CD1c-positive myeloid dendritic cell (primary cell): ENCODE data around the gene WRNIP1.
"Not testable (repeated sequence)": the region's sequence is repeated elsewhere in the genome, so short reads cannot be mapped to it uniquely, and the experiment has no call there.

Experiments
- DNase-seq: peaks from one replicate; pipeline ENCODE4 v3.0.0-alpha.2; 2016; ENCODE audit errors: extremely low spot score

The WRNIP1 gene

DNA sequence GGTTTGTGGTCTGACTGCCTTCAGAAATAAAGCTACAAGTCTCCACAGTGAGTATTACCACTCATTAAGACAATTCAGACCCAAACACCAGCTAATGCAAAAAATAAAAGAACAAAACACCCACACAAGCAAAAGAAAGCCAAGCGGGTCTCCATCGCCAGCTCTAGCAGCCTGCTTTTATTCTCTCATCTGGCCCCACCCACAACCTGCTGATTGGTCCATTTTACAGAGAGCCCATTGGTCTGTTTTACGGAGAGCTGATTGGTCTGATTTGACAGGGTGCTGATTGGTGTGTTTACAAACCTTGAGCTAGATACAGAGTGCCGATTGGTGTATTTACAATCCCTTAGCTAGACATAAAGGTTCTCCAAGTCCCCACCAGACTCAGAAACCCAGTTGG is 2.3 kb upstream of the WRNIP1 start:
- DNase-seq = not testable (repeated sequence)

DNA sequence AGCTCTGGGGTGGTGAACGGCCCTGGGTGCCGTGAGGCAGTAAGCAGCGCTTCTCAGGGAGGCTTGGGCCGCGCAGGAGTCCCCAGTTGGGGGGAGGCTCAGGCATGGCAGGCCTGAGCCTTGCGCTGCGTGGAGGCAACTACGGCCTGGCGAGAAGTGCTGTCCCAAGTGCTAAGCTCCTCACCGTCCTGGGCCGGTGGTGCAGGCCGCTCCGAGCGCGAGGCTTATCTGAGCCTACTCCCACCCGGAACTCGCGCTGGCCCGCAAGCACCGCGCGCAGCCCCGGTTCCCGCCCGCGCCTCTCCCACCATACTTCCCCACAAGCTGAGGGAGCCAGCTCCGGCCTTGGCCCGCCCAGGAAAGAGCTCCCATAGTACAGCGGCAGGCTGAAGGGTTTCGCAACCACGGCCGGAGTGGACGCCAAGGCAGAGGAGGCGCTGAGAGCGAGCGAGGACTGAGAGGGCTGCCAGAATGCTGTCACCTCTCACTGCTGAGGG is 1.8 kb upstream of the WRNIP1 start:
- DNase-seq = peak; percentile 53

DNA sequence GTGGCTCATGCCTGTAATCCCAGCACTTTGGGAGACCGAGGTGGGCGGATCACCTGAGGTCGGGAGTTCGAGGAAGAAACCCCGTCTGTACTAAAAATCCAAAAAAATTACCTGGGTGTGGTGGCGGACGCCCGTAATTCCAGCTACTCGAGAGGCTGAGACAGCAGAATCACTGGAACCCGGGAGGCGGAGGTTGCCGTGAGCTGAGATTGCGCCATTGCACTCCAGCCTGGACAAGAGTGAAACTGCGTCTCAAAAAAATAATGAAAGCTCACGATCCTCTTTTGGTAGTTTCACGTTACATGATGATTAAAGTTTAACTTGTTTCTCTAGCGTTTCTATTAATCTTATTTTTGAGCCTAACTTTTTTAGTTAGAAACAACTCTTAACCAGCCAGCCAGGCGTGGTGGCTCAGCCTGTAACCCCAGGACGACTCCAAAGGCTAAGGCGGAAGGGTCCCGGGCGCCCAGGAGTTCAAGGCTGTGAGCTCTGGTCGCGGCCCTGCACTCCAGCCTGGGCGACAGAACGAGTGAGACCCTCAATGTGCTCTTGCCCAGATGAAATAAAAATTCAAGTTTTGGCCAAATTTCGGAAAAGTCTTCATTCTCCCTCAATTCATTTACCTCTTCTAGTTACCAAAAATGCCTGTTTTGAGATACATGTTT is 1.2 kb upstream of the WRNIP1 start:
- DNase-seq = no peak

DNA sequence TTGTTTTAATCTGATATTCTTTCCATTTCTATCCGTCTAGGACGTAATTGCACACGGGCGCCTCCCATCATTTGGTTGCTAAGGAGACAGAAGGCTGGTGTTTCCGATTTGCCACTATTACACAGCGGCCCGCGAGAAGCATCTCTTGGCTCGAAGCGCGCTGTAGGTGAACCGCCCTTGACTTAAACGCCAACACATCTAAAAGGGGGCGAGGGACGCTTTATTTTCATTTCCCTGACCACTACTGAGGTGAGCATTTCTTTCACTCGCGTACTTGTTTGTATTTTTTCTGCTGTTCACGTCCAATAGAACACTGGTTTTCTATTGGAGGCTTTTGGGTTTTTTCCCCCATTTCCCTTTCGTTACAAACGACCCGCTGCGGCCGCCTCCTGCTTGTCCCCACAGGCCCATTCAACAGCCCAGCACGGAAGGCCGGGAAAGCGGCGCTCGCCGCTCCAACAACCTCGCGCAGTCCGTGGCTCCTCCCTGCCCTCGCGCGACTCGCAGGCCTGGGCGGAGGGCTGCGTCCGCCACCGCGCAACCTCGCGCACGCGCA is 505 bp upstream of the WRNIP1 start:
- DNase-seq = peak; percentile 77

DNA sequence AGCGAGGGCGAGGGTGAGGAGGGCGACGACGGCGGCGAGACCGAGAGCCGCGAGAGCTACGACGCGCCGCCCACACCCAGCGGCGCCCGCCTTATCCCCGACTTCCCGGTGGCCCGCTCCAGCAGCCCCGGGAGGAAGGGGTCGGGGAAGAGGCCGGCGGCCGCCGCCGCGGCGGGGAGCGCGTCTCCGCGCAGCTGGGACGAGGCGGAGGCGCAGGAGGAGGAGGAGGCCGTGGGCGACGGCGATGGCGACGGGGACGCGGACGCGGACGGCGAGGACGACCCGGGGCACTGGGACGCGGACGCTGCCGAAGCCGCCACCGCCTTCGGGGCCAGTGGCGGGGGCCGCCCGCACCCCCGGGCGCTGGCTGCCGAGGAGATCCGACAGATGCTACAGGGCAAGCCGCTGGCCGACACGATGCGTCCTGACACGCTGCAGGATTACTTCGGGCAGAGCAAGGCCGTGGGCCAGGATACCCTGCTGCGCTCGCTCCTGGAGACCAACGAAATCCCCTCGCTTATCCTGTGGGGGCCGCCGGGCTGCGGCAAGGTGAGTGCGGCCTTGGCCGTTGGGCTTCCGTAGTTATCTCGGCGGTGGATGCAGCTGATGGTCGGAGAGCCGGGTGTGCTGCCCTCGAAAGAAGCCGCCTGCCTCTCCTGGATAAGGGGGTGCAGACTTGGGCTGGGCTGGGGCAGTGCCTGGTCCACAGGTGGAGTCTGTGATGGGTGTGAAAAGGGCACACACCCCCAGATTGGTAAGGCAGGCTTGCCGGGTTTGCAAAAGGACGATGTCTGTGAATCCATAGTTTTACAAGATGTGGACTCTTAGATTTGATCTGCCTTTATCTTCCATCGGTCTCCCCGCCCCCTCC is 938 bp downstream of the WRNIP1 start:
- peak; percentile 74 for DNase-seq

DNA sequence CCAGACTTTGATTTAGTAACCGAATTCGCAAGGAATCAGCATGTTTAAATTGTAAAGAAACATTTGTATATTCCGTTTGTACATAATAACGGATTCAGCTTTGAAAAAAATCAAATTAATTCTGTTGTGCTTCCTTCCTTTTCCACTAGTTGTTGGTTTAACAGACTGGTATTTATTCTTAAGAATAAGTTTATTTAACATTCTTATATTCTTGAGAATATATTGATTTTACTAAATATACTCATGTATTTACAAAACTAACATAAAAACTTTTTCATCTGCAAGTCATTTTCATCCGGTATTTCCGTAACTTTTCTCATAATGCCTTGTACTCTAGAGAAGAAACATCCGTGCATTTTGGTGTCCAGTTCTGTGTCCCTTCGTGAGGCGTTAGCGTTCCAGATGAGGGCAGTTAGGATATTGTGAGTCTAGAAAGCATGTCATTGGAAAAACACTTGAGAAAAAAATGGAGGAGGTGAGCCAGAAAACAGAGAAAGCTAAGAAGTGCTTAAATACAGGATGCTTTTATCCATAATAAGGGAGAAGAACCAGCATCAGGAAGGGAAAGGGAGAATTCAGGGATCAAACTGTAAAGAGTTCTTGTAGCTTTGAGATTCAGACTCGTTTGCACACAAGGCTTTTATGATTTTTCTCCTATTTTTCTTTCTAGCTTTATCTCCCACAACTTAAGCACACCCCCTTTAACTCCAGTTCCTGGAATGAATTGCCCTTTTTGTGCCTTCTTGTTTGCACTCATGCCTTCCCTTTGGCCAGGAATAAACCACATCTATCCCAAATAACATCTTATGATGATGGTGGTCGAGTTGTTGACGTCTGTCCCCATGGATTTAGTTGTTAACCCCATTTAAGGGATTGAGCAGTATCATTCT is 1.8 kb downstream of the WRNIP1 start:
- no peak for DNase-seq

DNA sequence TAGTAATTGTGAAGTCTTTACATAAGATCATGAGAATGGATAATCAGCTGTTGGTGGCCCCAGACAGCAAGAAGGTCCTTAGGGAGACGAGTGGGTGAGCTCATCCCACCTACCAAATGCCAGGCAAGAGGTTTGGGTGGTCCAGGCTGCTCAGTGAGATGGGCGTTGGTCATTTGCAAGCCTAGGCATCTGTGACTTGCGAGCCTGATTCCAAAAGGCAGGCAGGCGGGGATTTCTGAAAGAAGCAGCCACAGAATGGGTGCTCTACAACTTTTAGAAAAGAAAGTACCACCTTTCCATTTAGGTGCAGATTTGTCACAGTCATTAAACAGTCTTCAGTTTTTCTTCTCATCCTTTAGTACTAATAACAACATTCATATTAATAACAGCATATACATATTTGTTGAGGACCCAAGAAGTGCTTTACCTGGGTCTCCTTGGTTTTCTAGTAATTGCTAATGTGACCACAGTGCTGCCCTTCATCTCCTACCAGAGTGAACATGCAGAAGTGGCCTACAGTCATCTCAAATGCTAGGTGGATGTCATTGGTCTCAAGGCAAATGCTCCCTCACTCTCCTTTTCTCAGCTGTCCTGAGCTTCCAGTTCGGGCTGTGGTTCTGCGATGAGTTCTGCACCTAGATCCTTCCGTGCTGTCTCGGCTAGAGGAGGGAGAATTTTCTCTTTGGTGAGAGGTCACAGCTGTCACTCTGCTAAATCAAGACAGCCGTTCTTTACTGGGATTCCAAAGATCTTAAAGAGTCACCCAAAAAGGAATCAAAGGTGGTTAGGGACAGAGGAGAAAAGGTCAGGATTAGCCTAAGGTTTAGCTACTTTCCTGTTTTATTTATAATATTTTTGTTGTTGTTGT is 2.7 kb downstream of the WRNIP1 start:
- DNase-seq = no peak

DNA sequence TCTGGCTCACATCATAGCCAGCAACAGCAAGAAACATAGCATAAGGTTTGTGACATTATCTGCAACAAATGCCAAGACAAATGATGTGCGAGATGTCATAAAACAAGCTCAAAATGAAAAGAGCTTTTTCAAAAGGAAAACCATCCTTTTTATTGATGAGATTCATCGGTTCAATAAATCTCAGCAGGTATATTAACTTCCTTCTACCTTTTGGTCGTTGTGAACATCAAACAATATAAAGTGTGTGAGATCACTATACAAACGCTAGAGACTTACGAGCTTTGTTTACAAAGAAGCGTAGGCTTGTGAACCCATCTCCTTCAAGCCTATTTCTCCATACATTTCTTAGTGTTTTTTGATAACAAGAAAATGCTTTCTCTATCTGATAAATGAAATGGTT is 3.5 kb downstream of the WRNIP1 start:
- DNase-seq = no peak

DNA sequence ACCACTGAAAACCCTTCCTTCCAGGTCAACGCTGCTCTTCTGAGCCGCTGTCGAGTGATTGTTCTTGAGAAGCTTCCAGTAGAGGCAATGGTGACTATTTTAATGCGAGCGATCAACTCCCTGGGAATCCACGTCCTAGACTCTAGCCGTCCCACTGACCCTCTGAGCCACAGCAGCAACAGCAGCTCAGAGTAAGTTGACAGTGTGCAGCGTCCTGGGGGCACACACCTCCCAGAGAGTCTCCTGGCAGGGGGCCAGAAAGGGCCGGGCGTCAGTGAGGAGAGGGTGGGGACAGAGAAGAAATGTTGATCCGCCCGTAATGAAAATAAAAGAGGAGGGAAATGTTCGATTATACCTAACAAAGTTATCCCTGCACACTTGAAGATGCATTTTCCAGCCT is 5.0 kb downstream of the WRNIP1 start:
- DNase-seq = no peak

DNA sequence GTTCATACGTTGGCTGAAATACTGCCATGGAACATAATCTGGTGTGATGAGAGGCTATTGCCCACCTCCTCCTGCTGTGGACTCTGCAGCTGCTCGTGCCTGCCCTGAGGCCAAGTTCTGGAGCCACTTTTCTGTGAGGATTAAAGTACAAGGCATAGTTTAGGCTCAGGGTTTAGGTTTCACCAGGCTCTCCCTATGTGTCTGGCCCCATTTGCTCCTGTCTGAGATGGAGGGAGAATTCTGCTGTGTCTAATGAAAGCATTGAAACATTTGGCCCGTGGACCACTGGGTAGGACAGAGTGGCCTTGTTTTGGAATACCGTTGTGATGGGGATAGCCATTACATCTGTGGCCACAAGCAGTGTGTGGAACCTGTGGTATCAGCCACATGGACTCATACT is 5.9 kb downstream of the WRNIP1 start:
- DNase-seq = no peak

DNA sequence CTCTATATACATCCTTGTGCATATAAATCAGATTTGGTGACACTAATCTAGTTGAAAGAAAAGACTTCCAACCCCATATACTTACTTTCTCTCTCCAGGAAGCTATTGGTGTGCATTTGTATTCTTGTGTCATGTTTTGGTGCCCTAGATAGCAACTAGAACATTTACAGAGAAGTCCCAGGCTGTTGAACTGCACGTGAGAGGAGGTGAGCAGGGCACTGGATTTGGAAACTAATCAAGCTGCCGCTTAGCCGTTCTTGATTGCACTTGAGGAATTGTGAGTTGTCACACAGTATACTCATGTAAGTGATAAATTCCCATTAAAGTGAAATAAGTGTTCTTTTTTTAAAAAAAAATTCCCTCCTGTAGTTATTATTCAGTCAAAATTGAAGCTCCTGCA is 7.6 kb downstream of the WRNIP1 start:
- no peak for DNase-seq

DNA sequence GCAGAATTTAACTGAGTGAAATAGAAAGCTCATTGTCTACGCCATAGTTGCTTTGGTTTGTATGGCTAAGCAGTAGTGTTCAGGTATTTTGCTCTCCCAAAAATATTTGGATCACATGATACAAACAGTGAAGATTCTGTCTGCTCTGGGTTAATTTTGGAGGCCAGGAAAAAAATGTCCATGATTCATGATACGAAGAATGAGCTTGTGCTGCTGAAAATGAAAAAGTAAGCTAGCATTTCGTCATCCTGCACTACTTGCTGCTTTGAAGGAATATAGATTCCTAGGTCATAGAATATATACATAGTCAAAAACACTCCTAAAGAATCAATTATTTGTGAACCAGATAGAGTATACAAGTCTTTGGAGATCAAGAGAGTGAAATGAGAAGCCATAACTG is 8.3 kb downstream of the WRNIP1 start:
- no peak for DNase-seq

DNA sequence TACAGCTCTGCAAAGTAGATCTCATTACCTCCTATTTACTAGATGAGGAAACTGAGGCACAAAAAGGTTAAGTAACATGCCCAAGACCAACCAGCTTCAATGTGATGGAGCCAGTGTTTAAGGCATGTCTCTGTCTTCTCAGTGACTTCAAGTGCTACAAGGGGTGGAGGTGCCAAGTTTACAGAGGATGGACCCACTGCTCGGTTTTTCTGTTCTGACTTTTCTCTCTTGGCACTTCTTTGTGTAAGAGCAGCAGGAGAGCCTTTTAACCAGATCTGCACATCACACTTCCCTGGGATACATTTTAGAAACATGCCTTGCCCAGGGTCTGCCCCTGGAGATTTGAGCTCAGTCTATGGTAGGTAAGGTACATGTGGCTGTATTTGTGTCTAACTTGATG is 9.8 kb downstream of the WRNIP1 start:
- DNase-seq = no peak

DNA sequence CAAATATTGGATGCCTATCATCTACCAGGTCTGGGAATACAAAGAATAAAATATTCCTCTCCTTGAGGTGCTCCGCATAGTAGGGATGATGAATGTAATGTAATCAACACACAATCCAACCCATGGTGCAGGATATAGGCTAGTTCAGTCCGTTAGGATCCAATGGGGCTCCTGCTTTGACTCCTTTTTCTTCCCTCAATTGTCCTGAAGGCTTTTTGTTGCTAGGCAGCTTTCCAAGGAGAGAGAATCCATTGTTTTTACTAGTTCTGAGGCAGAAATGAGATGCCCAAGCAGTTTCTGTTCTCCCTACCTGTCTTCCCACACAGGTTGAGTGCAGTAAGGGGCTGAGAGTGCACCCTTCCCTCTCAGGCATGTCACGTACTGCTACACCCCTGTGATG is 12.1 kb downstream of the WRNIP1 start:
- DNase-seq = no peak

DNA sequence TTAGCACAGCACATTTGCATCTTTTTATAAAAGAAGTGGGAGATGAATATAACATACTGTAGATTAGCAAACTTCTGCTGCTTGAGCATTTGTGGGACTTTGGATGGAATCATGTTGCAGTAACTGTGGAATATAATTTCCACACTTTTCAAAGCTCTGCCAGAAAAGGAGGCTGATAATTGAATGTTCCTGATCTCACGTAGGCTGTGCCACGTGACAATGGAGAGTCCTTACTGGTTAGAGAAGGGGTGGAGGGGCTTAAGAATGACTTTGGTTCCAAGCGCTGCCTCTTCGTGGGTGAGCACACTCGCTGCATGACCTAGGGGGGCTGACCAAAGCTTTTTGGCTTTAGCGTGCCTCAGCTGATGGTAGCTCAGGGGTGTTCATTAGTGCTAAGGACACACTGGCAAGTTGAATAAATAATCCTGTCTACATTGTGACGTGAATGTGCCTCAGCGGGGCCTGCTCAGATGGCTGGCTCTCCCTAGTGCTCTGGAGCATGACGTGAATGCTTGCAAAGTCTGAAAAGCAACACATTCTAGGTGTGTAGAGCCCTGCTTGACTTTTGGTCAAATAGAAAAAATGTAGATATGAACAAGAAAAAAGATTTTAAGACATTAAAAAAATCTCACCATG is 15.0 kb downstream of the WRNIP1 start:
- DNase-seq = no peak

DNA sequence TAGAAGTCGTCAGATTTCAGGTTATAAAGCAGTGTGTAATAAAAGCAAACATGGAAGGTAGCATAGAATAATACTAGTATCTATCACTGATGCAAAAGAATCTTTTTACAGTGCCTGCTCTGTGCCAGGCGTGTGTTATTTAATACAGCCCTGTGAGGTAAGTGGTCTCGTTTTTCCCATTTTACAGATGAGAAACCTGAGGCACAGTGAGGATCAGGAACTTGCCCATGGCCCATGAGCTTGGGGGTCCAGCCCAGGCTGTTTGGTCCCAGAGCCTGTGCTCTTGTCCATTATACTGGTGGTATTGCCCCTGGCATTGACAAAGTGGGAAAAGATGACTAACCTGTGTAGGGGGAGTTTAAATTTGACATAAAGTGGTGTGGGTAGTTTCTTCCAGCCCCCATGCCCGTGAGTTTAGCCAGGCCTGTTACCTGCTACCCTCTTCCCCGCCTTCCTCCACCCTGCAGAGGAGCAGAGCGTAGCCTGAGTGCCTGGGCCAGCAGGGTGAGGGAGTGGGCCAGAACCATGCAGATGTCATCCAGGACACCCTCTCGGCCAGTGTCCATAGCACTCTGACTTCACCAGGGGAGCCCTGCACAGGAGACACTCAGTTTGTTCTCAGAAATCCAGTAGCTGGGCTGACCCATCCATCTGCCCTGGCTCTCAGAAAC is 16.6 kb downstream of the WRNIP1 start:
- DNase-seq = no peak

DNA sequence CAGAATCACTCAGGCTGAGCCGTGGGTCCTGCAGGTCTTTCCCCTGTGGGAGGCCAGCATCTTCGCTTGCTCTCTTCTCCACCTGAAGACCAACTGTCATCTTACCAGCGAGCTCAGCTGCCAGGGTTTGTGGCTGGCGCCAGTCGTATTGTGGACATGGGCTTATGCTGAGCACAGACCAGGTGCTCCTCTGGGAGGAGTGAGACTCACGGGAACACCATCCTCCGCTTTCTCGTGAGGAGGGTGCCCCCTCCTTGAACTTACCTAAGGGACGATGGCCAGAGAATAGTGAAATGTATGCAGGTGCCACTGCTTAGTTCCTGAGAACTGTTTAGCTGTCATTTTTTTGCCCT is 17.1 kb downstream of the WRNIP1 start:
- no peak for DNase-seq

DNA sequence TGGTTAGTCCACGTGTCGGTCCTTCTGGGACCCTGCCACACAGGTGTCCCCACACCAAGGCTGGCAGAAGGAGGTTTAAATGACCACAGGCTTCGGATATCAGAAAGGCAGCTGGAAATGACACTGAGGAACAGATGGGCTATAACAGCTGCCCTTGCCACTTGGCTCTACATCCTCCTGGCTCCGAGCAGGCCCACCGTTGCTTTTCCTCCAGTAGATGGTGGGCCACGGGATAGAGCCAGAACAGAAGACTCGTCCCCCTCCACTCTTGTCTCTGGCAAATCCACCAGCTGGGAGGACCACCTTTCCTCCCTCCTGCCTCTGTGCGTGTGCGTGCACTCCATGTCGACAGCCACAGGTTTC is 17.6 kb downstream of the WRNIP1 start:
- DNase-seq = no peak

DNA sequence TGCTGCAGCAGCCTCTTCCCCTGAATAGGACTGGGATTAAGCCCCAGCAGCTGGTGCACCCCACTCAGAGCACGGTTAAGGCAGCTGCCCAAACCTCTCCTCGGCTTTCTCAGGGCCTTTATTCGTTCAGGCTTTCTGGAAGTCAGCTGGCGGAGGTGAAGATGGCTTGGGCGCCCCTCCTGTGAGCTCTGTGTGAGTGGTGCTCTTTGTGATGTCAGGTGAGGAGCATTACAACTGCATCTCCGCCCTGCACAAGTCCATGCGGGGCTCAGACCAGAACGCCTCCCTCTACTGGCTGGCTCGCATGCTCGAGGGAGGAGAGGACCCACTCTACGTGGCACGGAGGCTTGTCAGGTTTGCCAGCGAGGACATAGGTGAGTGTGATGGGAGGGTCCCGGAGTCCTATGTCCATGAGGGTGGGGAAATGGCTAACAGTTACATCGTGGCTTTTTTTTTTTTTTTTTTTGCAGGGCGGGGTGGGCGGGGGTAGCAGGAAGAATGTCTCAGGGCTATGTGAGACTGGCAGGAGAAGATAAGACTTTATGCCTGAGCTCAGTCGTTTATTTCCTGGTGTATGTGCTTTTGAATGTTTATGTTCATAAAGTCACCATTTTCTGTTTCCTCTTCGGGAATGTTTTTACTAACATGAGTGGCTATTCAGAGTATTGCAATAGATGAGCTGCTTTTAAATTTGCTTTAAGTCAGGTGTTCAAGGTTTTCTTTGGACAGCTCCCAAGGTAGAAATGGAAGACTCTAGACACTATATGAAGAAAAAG is 18.2 kb downstream of the WRNIP1 start:
- no peak for DNase-seq
